GM21423 (cell line): ENCODE measurements around the gene SULT1A1.
"Not testable (repeated sequence)": the region's sequence is repeated elsewhere in the genome, so short reads cannot be mapped to it uniquely, and the experiment has no call there.

Experiments used
- ATAC-seq: cut with Tn5 transposase; IDR thresholded peaks from one replicate; pipeline ENCODE4 v1.9.1; 2021; ENCODE audit warnings: mild to moderate bottlenecking, moderate library complexity; ENCODE audit not compliant: unreplicated experiment

The SULT1A1 gene

DNA sequence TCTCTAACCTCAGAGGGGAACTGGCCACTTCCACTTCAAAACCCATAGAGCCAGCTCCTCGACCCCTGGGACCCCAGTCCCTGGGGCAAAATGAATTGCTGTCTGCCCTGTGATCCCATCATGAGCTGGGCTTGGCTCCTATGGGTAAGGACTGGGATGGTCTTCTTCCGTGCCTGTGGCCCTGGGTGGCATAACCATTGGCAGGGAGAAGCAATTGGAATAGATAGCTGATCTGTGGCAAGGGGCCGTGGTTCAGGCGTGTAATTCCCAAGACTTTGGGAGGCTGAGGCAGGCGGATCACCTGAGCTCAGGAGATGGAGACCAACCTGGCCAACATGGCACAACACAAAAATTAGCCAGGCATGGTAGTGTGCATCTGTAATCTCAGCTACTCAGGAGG lies 17.3 kb downstream of the SULT1A1 start:
- ATAC-seq, result no peak

DNA sequence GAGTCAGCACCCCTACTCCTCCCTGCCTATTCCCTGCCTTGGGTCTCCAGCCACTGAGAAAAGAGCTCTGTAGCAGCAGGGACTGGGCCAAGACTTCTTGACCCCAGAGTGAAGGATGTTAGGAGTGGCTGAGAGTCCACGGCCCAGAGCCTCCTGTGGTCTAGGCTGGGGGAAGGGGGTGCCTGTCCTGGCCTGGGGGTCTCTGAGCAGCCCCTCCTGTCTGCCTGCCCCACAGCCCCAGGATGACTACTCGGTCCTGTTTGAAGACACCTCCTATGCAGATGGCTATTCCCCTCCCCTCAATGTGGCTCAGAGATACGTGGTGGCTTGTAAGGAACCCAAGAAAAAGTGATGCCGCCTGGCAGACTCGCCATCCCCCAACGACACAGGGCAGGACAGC lies 18.5 kb downstream of the SULT1A1 start:
- no peak for ATAC-seq

- ATAC-seq, result no peak
Observed at GRCh38 chr16:28590384-28591340, 19.2 kb downstream of the SULT1A1 start.

- ATAC-seq, result no peak
Observed at GRCh38 chr16:28589930-28590329, 19.9 kb downstream of the SULT1A1 start.

DNA sequence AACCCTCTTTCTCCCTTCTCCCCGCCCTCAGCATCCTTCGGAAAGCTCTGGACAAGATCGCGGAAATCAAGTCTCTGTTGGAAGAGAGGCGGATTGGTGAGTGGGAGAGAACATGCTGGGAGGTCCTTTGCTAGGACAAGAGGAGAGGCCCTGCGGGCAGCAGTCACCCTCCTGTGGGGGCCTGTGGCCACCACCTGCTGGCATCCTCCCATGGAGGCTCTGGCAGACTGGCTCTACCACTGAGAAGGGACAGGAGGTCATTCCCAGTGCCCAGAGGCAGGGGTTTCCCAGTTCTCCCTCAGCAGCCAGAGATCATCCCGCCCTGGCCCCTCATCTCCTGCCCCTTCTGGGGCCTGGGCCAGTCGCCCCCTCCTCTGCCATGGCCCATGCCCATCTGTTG lies 20.8 kb downstream of the SULT1A1 start:
- no peak for ATAC-seq

DNA sequence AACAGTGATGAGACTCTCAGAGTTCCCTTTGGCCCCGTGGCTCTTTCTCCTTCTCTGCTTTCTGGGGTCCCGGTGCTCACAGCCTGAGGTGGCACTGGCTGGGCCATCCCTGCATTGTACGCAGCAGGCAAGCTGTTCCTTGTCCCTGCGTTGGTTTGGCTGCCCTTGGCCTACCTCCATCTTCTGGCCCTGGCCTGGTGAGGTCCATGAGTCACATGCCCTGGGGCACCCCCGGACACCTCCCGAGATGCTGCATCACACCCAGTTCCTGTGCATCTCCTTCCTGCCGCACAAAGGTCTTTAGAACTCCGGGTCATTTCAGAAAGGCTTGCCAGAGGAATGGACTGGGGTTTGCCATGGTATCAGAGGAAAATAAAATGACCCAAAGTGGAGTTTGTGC lies 22.5 kb downstream of the SULT1A1 start:
- ATAC-seq, result no peak

DNA sequence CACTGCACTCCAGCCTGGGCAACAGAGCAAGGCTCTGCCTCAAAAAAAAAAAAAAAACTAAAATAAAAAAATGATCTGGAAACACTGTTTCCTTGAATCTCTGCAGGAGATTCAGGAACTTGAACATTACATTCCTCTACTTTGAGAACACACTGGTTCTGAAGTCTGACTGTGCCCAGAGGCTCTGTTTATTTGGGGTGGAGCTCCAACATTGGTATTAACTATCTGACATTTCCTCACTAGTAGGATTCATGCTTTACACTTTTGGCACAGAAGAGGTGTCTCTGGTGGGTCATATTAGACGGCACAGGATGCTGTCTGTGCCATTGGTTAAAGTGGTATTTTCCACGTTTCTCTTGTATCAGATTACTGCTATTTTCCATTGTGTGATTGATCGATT lies 23.4 kb downstream of the SULT1A1 start:
- ATAC-seq, result no peak

GRCh38 chr16:28585674-28586073 lies 24.2 kb downstream of the SULT1A1 start:
- no peak for ATAC-seq

DNA sequence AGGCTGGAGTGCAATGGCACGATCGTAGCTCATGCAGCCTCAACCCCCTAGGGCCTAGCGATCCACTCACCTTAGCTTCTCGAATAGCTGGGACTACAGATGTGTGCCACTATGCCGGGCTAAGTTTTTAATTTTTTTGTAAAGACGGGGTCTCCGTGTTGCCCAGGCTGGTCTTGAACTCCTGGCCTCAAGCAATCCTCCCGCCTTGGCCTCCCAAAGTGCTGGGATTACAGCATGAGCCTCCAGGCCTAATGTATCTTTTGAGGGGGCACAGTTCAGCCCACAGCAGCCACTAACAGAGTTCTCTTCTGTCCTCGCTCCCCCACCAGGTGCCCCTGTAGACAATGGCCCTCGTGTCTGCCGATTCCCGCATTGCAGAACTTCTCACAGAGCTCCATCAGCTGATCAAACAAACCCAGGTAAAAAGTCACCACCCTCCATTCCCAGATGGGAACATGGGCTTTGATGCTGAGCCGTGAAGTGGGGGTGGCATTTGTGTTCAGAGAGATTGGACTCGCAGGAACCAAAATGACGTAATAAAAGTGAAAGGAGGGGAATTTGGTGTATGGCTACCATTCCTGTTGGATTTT lies 29.0 kb downstream of the SULT1A1 start:
- no peak for ATAC-seq

- ATAC-seq, result no peak
Observed at GRCh38 chr16:28575446-28576109, 34.3 kb downstream of the SULT1A1 start.

GRCh38 chr16:28574925-28575324 lies 34.9 kb downstream of the SULT1A1 start:
- no peak for ATAC-seq

- no peak for ATAC-seq
Observed at GRCh38 chr16:28573738-28574718, 35.8 kb downstream of the SULT1A1 start.

DNA sequence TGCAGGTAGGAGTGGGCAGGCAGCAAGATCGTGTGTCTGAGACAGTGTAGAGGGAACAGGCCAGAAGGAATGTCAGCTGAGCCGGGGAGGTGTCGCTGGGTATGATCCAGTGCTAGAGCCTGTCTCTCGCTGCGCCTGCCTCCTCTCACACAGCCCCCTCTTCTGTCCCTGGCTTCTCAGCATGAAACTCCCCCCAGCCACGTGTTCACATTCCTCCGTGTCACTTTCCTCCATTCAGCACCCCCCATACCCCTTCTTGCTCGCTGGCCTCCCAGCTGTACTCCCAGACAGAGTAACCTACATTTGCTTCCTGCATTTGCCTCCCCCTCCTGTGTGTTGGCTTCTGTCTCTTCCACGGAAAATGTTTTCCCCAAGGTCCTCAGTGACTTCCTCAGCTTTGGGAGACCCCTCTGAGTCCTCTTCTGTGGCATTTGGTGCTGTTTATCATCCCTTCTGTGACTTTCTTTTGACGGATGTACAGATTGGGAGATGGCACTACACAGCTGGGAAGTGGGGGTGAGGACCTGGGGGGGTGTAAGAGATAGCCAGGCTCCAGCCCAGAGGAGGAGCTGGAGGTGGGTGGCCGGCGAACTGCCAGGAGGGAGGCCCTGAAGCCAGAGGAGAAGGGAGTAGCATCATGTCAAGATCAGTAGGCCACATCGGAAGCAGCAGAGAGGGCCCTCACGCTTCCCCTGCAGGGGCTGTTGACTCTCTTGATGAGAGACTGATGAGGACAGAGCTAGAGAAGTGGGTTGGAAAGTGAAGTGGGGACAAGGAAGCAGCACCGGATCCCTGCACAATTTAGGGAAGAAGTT lies 36.9 kb downstream of the SULT1A1 start:
- ATAC-seq, result no peak

DNA sequence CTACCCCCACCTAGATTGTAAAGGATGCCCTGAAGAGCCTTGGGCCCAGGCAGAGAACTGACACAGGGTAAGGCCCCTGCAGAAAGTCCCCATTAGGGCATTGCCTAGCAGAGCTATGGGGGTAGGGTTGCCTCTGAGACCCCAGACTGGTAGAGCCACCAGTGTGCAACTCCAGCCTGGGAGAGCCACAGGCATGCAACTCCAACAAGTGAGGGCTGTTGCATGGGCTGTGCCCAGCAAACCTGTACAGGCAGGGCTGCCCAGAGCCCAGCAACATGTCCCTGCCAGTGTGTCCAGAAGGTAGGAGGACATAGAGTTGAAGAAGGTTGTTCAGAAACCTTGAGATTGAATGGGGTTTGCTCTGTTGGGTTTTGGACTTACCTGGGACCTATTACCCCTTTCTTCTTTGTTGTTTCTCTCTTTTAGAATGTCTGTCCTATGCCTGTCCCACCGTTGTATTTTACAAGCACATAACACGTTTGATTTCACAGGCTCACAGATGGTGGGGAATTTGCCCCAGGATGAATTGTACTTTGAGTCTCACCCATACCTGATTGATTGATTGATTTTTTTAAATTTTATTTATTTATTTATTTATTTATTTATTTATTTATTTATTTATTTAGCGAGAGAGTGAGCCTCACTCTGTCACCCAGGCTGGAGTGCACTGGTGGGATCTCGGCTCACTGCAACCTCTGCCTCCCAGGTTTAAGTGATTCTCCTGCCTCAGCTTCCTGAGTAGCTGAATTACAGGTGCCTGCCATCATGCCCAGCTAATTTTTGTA lies 39.7 kb downstream of the SULT1A1 start:
- ATAC-seq, result no peak

DNA sequence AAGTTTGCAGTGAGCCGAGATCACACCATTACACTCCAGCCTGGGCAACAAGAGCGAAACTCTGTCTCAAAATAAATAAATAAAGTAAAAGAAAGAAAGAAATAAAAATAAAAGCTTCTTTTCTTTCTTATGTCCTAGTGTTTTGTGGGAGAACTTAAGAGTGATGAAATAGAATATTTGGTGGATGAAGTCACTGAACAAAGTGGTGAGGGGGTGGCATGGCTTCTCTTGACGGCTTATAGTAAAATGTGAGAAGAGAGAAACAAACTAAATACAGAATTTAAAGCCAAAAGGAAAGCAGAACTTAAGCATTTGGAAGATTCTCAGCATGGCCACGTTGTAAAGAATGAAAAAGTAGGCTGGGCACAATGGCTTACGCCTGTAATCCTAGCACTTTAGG lies 40.8 kb downstream of the SULT1A1 start:
- no peak for ATAC-seq

DNA sequence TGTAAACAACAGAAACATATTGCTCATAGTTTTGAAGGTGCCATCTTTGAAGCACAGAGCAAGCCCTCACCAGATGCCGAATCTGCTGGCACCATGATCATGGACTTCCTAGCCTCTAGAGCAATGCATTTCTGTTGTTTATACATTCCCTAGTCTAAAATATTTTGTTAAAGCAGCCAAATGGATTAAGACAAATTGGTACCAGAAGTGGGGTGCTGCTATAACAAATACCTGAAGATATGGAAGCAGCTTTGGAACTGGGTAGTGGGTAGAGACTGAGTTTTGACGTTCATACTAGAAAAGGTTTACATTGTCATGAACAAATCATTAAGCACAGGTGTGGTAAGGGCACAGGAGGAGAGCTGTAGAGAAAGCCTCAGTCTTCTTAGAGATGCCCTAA lies 42.6 kb downstream of the SULT1A1 start:
- no peak for ATAC-seq

GRCh38 chr16:28566233-28566925 lies 43.5 kb downstream of the SULT1A1 start:
- not testable (repeated sequence) for ATAC-seq

- ATAC-seq, result no peak
Observed at GRCh38 chr16:28563218-28563617, 46.6 kb downstream of the SULT1A1 start.
